GM21786 (cell line): ENCODE data around the gene ARID5B.

Experiments
- ATAC-seq: cut with Tn5 transposase; IDR thresholded peaks from one replicate; pipeline ENCODE4 v1.9.1; 2021; ENCODE audit not compliant: unreplicated experiment

The ARID5B gene

GRCh38 chr10:61984803-61985418 lies 83.4 kb downstream of the ARID5B start:
- no peak for ATAC-seq

DNA sequence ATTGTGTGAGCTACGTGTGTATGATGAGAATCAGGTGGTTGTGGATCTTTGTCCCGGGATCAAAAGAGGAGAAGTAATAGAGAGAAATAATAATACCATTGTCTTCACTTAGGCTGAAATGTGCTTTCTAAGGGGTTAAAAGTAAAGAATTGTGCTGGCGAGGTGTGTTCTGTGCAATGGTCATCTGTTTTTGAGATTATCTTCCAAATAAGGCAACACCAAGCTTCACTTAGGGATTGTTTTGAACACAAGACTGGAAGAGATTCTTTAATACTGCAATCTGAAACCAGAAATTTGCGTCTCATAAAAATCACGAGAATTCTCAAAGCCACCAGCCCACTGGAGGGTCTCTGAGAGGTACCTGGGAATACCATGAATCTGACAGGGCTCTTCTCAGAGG lies 84.2 kb downstream of the ARID5B start:
- ATAC-seq: no peak

DNA sequence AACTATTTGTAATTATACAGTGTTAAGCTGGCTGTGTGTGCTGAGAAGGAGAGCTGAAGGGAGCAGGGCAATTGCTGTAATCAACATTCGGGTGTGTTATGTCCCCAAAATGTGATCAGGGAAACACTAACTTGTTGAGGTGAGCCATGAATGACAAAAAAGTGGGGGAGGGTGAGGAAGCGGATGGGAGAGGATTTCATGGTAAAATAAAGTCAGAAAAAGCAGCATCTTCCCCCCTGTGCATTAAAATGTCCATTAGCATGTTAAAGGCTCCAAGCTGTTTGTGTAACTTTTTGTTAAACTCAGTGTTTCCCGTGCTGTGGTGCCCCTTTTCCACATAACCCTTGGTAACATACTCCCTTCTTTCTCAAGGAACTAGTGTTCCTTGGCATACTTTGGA lies 84.9 kb downstream of the ARID5B start:
- ATAC-seq: no peak

DNA sequence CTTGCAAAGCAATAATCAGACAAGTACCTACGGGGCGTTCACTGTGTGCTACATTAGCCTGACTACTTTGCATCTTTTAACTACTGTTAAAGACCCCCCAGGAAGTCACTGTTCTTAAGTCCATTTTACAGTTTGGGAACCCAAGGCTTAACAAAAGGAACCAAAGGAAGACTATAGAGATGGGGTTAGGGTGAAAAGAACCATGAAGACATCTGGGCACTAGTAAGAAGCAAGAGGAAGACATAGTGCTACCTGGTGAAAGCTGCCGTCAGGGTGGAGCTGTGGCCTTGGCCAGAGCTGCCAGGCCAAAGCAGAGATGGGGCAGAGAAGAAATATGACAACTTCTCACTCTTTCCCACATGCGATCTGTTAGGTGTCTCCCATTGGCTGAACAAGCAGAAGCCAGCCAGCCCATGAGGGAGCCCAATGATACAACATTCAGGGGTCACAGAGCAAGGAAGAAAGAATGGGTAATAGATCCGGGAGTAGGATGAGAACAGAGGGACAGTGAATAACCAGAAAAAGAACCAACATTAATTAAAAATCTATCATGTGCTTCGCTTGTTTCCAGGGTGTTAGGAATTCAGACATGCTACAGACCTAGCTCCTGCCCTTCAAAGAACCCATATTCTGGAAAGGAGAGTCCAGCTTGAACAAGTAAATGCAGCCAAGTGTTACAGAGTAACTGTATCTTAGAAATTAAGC lies 85.4 kb downstream of the ARID5B start:
- ATAC-seq: no peak

DNA sequence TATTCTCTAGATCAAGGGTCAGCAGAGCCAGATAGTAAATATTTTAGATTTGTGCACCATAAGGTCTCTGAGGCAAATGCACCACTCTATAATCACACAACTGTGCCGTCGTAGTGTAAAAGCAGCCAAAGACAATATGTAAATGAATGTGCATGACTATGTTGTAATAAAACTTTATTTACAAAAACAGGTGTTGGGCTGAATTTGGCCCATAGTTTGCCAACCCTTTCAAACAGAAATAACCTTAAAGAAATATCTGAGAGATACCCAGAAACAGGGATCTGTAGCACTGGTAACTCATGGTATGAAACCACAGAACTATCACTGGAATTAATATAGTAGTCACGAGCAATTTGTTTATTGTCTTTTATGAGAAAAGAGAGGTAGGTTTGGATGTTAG lies 86.0 kb downstream of the ARID5B start:
- ATAC-seq: peak; percentile 13

DNA sequence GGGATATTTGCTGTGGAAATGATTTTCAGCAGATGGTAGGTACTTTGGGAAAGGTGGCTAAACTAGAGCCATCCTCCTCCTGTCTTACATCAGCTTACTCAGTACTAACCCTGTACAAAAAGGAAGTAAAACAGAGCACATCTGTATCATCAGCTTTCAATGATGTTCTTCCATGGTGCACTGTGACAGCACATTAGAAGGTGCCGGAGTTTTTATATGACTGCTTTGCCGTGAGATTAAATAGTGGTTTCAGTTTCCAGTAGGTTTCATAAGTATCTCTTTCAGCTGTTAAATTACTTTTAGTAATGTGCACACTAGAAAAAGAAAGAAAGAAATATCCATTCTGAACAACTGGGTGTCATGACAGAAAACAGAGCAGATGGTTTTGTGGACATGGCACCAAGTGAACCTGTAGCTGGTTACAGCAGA lies 86.5 kb downstream of the ARID5B start:
- ATAC-seq: peak; percentile 96

DNA sequence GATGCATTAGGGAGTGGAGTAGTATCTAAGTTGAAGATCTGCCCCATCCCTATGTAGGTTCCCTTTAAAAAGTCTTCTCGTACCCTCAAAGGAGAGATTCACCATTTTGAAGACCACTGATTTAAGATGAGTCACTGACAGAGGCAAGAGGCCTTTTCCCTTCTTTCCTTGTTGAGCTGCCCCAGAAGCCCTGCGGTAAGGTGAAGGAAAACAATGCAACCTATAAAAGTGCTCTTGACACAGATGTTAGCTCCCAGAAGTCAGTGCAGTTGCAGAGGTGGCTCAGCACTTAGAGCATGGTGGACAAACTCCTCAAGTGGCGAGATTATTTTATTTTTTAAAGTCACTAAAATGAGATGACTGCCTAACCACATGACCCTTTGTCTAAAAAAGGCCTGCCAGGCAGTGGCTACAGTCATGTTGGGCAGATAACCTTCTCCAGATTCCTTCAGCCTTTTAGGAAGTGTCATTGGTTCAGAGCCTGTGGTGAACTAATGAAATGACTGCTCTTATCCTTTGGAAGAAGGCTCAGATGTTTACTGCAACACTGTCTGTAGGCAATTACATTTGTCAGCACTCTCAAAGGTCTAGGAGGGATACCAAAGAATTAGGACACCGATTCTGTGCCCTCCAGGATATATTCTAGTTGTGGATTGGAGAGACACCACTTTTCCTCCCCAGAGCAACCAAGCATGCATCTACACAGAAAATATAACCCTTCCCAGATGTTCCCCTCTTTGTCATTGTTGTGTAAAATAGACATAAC lies 88.7 kb downstream of the ARID5B start:
- ATAC-seq: no peak

- ATAC-seq: no peak
Measured at GRCh38 chr10:61990761-61991135, 89.2 kb downstream of the ARID5B start.

DNA sequence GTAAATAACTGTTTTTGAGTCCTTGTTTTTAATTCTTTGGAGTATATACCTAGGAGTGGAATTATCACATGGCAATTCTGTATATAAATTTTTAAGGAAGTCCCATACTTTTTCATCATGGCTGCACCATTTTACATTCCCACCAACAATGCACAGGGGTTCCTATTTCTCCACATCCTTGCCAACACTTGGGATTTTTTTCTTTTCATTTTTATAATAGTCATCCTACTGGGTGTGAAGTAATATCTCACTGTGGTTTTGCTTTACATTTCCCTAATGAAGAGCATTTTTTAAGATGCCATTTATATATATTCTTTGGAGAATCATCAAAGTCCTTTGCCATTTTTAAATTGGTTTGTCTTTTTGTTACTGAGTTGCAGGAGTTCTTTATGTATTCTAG lies 89.7 kb downstream of the ARID5B start:
- ATAC-seq: no peak

GRCh38 chr10:61992059-61992460 lies 90.6 kb downstream of the ARID5B start:
- ATAC-seq: no peak

- peak; percentile 36 for ATAC-seq
Measured at GRCh38 chr10:61992671-61993668, 91.5 kb downstream of the ARID5B start.

- ATAC-seq: no peak
Measured at GRCh38 chr10:61993711-61994401, 92.4 kb downstream of the ARID5B start.

GRCh38 chr10:61994405-61995219 lies 93.1 kb downstream of the ARID5B start:
- no peak for ATAC-seq

- ATAC-seq: no peak
Measured at GRCh38 chr10:61995220-61995503, 93.7 kb downstream of the ARID5B start.

DNA sequence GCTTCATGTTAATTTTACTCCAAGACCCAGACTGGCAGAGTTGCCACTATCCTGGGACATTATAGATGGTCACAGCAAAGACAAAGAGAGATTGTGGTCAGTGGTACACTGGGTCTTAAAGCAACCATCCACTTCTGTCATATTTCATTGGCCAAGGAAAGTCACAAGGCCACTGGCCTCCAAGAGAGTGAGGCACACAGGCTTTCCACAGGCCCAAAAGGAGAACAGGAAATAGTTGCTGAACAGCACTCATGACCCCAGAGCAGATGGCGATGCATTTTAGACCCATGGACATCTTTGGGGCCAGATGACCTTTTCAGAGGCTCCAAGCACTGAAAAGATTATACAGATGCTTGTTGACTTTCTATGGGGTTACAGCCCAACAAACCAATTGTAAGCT lies 97.4 kb downstream of the ARID5B start:
- no peak for ATAC-seq

DNA sequence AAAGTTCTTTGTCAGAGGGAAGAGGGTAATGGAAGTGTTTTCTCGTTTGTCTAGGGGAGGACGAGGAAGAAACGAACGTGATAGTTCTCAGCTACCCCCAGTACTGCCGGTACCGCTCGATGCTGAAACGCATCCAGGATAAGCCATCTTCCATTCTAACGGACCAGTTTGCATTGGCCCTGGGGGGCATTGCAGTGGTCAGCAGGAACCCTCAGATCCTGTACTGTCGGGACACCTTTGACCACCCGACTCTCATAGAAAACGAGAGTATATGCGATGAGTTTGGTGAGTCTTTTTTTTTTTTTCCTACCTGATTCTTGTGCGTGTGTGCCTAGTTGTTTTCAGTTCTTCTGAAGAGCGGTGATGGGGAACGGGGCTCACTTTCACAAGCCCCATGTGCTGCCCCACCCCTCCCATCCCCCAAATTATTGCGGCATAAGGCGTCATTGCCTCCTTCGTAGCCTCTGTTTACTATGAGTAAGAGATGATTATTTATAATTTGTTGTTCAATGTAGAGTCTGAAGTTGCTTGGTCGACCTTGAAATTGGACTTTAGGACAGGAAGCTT lies 98.6 kb downstream of the ARID5B start:
- ATAC-seq: peak; percentile 73

DNA sequence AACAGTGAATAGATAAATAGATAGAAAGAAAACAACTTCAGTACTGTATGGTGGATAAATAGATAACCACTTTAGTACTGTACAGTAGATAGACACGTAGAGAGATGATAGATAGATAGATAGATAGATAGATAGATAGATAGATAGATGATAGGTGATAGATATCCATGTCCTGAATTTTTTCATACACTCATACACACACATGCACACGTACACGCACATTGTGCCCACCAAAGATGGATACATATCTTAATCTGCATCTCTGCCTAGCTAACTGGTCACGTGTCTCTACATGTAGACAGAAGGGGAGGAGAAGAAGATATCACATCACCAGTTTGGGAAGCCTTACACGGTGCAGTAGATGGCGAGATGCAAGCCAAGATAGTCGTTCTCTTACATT lies 99.2 kb downstream of the ARID5B start:
- no peak for ATAC-seq

DNA sequence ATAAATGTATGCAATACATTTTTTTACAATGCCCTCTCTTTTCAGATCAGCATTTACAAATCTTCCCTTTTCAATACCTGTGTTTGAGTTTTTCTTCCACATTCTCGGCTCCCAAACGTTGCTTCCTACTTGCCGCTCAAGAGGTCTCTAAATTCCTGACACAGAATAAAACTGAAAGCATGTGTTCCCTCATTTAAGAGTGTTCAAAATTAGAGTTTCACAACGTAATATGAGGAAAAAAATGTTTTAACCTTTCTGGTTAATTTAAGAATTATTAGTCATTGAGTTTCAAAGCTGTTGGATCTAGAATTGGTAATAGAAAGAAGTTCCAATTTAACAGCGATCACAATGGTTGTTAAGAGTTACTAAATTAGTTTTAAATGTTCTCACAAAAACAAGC lies 100.4 kb downstream of the ARID5B start:
- no peak for ATAC-seq

DNA sequence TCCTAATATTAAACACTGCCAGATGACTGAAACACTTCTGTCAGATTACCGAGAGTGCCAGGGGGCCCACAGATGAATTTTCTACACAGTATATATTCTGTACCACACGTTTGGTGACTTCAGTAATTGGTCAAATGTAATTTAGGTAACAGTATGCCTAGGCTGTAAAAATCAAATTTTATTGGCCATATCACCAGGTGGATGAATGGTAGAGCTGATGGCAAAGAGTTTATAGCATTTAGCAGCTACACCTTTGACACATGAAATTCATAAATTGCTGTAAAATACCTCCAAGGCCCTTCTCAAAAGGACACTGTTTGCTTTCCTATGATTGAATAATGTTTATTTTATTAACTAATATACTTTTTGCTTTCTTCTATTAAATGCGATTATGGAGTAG lies 101.3 kb downstream of the ARID5B start:
- ATAC-seq: no peak
